Esophagus squamous epithelium (tissue), 5 donors: Measurements from ENCODE around the gene AHCTF1. TPM values are rescaled to one million over a fixed set of nuclear protein-coding genes. Genes with fewer than 3 reads are reported as not detected.
"Not testable (repeated sequence)": the region's sequence is repeated elsewhere in the genome, so short reads cannot be mapped to it uniquely, and the experiment has no call there.

Source experiments
- DNase-seq: peaks from one replicate; lab custom pipeline; 2025; lab: John Stamatoyannopoulos, UW
- H3K27ac ChIP-seq, 4 donors: fragments of 200-600 bp; sonication (generic); one replicate each; pipeline ENCODE4 v1.5.1; 2016 to 2019; ENCODE audit warnings: mild to moderate bottlenecking in 1 of 4
- H3K27me3 ChIP-seq, 4 donors: fragments of 200-600 bp; sonication (generic); 1 replicate in 3 of 4; 2 replicates in 1 of 4; pipeline versions ENCODE4 v1.5.1 to v1.6.0; 2017 to 2021; ENCODE audit warnings: antibody characterized with exemption in 1 of 4
- H3K36me3 ChIP-seq, 3 donors: fragments of 200-600 bp; sonication (generic); one replicate each; pipeline ENCODE4 v1.5.1; 2016 to 2019
- H3K4me1 ChIP-seq, 3 donors: fragments of 200-600 bp; sonication (generic); one replicate each; pipeline ENCODE4 v1.5.1; 2017 to 2019
- H3K4me3 ChIP-seq, 4 donors: fragments of 200-600 bp; sonication (generic); 1 replicate in 3 of 4; 2 replicates in 1 of 4; pipeline ENCODE4 v1.5.1; 2016 to 2019; ENCODE audit warnings: mild to moderate bottlenecking in 2 of 4, moderate library complexity in 1 of 4
- H3K9me3 ChIP-seq, 3 donors: fragments of 200-600 bp; sonication (generic); one replicate each; pipeline ENCODE4 v1.5.1; 2016 to 2019
- CTCF ChIP-seq, 6 experiments: fragments of 450-650 bp in 4 of 6; fragments of 200-600 bp in 2 of 6; sonication (generic) in 2 of 6; IDR thresholded peaks; one replicate each; pipeline ENCODE4 v1.5.1; 2016 to 2019; ENCODE audit warnings: antibody characterized with exemption in 6 of 6, mild to moderate bottlenecking in 4 of 6, moderate library complexity in 4 of 6
- POLR2A ChIP-seq, 4 donors: fragments of 450-650 bp; IDR thresholded peaks; one replicate each; pipeline ENCODE4 v1.6.1; 2017; ENCODE audit warnings: antibody characterized with exemption in 4 of 4, mild to moderate bottlenecking in 4 of 4, moderate library complexity in 3 of 4
- WGBS, 2 donors: methylation state at CpG; one replicate each; pipeline ENCODE4 v1.1.5; 2018; 5-methylcytosine and 5-hydroxymethylcytosine counted together
- intact Hi-C: fragments of 100-400 bp; cut with DNase I; formaldehyde crosslinking; loops from one replicate; pipeline ENCODE4 v1.15.0; 2022
- total RNA-seq, 4 donors: library from RNA; depleted of rRNA; stranded (reverse); fragments of >200 nt; gene quantifications; one replicate each; pipeline ENCODE4 v1.1.0, GENCODE V29; 2016
- donor health status: DM: yes; HTN: yes; CAD: no.

The AHCTF1 gene
- total RNA-seq, 4 donors from 2014 or later, result 12.3 to 38.7 (median 29.0) TPM

GRCh38 chr1:246921481-246921880 lies 10.3 kb downstream of the AHCTF1 start:
- intact Hi-C loops, result no loop called here
- Histone ChIP-seq H3K4me3 (no peak overlapping the region), H3K27me3 (no peaks in the 10 kb centered on the region), H3K27ac (no peak overlapping the region), H3K36me3 (peaks cover 0 to 20% (median 0%) of the 10 kb centered on the region in 3 donors), H3K9me3 (no peaks in the 10 kb centered on the region), H3K4me1 (peaks cover 0 to 34% (median 0%) of the 10 kb centered on the region in 3 donors)
- WGBS, 2 donors, result 52 to 73% methylated on average over 3 of the region's 3 CpGs
- DNase-seq, result no peak
- no peak for TF ChIP-seq POLR2A (IDR thresholded peaks at IDR 0.05)
- no peak for TF ChIP-seq CTCF (IDR thresholded peaks at IDR 0.05)

GRCh38 chr1:246919902-246920301 lies 11.8 kb downstream of the AHCTF1 start:
- DNase-seq, result no peak
- TF ChIP-seq POLR2A (IDR thresholded peaks at IDR 0.05) (no peak), CTCF (IDR thresholded peaks at IDR 0.05) (no peak)
- WGBS, 2 donors, result 90 to 100% methylated on average over 1 to 7 of the region's 7 CpGs
- Histone ChIP-seq H3K36me3 (peaks cover 0 to 32% (median 0%) of the 10 kb centered on the region in 3 donors), H3K4me1 (peaks cover 0 to 34% (median 0%) of the 10 kb centered on the region in 3 donors), H3K27me3 (no peaks in the 10 kb centered on the region), H3K9me3 (no peaks in the 10 kb centered on the region), H3K4me3 (no peak overlapping the region), H3K27ac (no peak overlapping the region)
- intact Hi-C loops, result no loop called here

- H3K27me3 ChIP-seq, H3K9me3 ChIP-seq, DNase-seq, H3K4me1 ChIP-seq, intact Hi-C loops, H3K27ac ChIP-seq, H3K4me3 ChIP-seq: not testable (repeated sequence)
- peaks cover 0 to 68% (median 6%) of the 10 kb centered on the region in 3 donors for H3K36me3 ChIP-seq
- WGBS, 2 donors, result 97 to 98% methylated on average over 7 of the region's 7 CpGs
These were observed 15.5 kb downstream of the AHCTF1 start for GRCh38 chr1:246916026-246916923.

- TF ChIP-seq CTCF (IDR thresholded peaks at IDR 0.05) (peak in 5 of 6 experiments; percentile 11 to 47 (median 33)), POLR2A (IDR thresholded peaks at IDR 0.05) (no peak)
- intact Hi-C loops, result no loop called here
- no peak for DNase-seq
- Histone ChIP-seq H3K27me3 (no peaks in the 10 kb centered on the region), H3K36me3 (peaks cover 0 to 96% (median 32%) of the 10 kb centered on the region in 3 donors), H3K27ac (no peak overlapping the region), H3K4me1 (peaks cover 0 to 12% (median 0%) of the 10 kb centered on the region in 3 donors), H3K4me3 (no peak overlapping the region), H3K9me3 (no peaks in the 10 kb centered on the region)
- 76 to 83% methylated on average over 1 of the region's 1 CpG for WGBS, 2 donors
These were observed 24.3 kb downstream of the AHCTF1 start for GRCh38 chr1:246907472-246907871.

- H3K27me3 ChIP-seq, result no peaks in the 10 kb centered on the region
- 72 to 75% methylated on average over 1 of the region's 1 CpG for WGBS, 2 donors
- H3K36me3 ChIP-seq, result peaks cover 0 to 96% (median 38%) of the 10 kb centered on the region in 3 donors
- H3K27ac ChIP-seq, result no peak overlapping the region
- H3K4me1 ChIP-seq, result peaks cover 0 to 12% (median 0%) of the 10 kb centered on the region in 3 donors
- DNase-seq, result no peak
- no peak overlapping the region for H3K4me3 ChIP-seq
- TF ChIP-seq CTCF (IDR thresholded peaks at IDR 0.05) (no peak), POLR2A (IDR thresholded peaks at IDR 0.05) (no peak)
- intact Hi-C loops, result no loop called here
- no peaks in the 10 kb centered on the region for H3K9me3 ChIP-seq
These were observed 24.9 kb downstream of the AHCTF1 start for GRCh38 chr1:246906833-246907232.
